Keratinocyte (primary cell): ENCODE results near the gene S100A6.
"Not testable (repeated sequence)": the region's sequence is repeated elsewhere in the genome, so short reads cannot be mapped to it uniquely, and the experiment has no call there.

ENCODE experiments used
- EZH2 ChIP-seq: IDR thresholded peaks from one replicate; pipeline ENCODE4 v1.6.1; 2012; ENCODE audit warnings: inconsistent platforms, mild to moderate bottlenecking, low read length, moderate library complexity
- TF ChIP-seq, protein P1 (sequence below), 3 experiments: IDR thresholded peaks in 1 of 3; conservative IDR thresholded peaks in 1 of 3; optimal IDR thresholded peaks in 1 of 3; 2 replicates in 2 of 3; 3 replicates in 1 of 3; pipeline versions ENCODE3 to v1.5.1; 2011; ENCODE audit warnings: low read length in 3 of 3, mild to moderate bottlenecking in 3 of 3, moderate library complexity in 2 of 3, control low read depth in 1 of 3, inconsistent platforms in 1 of 3; ENCODE audit not compliant: insufficient read depth in 2 of 3; ENCODE audit errors: extremely low read depth in 1 of 3

DNA sequence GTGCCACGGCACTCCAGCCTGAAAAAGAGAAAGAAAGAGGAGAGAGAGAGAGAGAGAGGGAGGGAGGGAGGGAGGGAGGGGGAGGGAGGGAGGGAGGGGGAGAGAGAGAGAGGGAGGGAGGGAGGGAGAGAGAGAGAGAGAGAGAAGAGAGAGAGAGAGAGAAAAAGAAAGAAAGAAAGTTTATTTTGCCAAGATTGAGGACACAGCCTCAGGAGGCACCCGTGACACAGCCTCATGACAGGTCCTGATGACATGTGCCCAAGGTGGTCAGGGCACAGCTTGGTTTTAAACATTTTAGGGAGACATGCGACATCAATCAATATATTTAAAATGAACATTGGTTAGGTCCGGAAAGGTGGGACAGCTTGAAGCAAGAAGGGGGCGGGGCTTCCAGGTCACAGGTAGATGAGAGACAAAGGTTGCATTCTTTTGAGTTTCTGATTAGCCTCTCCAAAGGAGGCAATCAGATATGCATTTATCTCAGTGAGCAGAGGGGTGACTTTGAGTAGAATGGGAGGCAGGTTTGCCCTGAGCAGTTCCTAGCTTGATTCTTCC is 15.6 kb downstream of the S100A6 start:
- TF ChIP-seq, protein P1, sequence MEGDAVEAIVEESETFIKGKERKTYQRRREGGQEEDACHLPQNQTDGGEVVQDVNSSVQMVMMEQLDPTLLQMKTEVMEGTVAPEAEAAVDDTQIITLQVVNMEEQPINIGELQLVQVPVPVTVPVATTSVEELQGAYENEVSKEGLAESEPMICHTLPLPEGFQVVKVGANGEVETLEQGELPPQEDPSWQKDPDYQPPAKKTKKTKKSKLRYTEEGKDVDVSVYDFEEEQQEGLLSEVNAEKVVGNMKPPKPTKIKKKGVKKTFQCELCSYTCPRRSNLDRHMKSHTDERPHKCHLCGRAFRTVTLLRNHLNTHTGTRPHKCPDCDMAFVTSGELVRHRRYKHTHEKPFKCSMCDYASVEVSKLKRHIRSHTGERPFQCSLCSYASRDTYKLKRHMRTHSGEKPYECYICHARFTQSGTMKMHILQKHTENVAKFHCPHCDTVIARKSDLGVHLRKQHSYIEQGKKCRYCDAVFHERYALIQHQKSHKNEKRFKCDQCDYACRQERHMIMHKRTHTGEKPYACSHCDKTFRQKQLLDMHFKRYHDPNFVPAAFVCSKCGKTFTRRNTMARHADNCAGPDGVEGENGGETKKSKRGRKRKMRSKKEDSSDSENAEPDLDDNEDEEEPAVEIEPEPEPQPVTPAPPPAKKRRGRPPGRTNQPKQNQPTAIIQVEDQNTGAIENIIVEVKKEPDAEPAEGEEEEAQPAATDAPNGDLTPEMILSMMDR (optimal IDR thresholded peaks at IDR 0.05 in 1 of 3, IDR thresholded peaks at IDR 0.05 in 1 of 3, conservative IDR thresholded peaks at IDR 0.05 in 1 of 3; ENCODE audit: extremely low read depth in 1 of 3, insufficient read depth in 2 of 3, low read length in 3 of 3): not testable (repeated sequence)
- TF ChIP-seq EZH2: not testable (repeated sequence)
